HCT116 (cell line): Measurements from ENCODE around the gene SIX4. TPM values are rescaled to one million over a fixed set of nuclear protein-coding genes. Genes with fewer than 3 reads are reported as not detected.

Source experiments
- ATAC-seq: fragments of 200-7000 bp; cut with Tn5 transposase; 2 replicates; pipeline ENCODE4 v1.9.1; 2020; ENCODE audit warnings: mild to moderate bottlenecking, moderate library complexity
- BruUV-seq: library from RNA; stranded (reverse); fragments of 400-500 nt; replicated peaks from 2 replicates; lab custom pipeline; 2021; lab: Mats Ljungman, UMichigan
- CTCF ChIA-PET: fragments of 300-600 bp; sonication (Branson Sonifier 250); formaldehyde crosslinking; loops from one replicate; lab custom pipeline; 2021; ENCODE audit warnings: antibody characterized with exemption; lab: Charles Lee
- POLR2A ChIA-PET: fragments of 300-600, 350-600 bp; sonication (Branson Sonifier 250); formaldehyde crosslinking; loops from one replicate; lab custom pipeline; 2021; ENCODE audit warnings: antibody characterized with exemption; lab: Charles Lee
- RAD21 ChIA-PET, 2 experiments: fragments of 300-600 bp; sonication (Branson Sonifier 250); formaldehyde crosslinking; loops; one replicate each; lab custom pipeline; 2023; ENCODE audit warnings: low total read pairs in 2 of 2; ENCODE audit not compliant: uncharacterized antibody in 2 of 2, unreplicated experiment in 2 of 2, low non-redundant PET in 1 of 2; lab: Charles Lee
- DNase-seq: peaks from one replicate; pipeline ENCODE4 v3.0.0-alpha.2; 2010; ENCODE audit warnings: low read depth, low spot score
- H2AFZ ChIP-seq: fragments of 200-600 bp; shearing (Covaris generic), sonication (generic); 2 replicates; pipeline ENCODE4 v1.6.1; 2017; ENCODE audit warnings: low read depth, mixed run types, mixed read lengths, antibody characterized with exemption, low read length; ENCODE audit not compliant: poor library complexity, severe bottlenecking
- H3K27ac ChIP-seq: 2 replicates; pipeline ENCODE4 v1.5.1; 2012; ENCODE audit warnings: low read depth, low read length
- H3K27me3 ChIP-seq: fragments of 200-600 bp; sonication (generic); 2 replicates; pipeline ENCODE4 v1.6.1; 2016; ENCODE audit warnings: mixed run types, low read length, mixed read lengths; ENCODE audit not compliant: insufficient read depth
- H3K36me3 ChIP-seq, 2 experiments: fragments of 200-500 bp in 1 of 2; fragments of 200-600 bp in 1 of 2; sonication (Bioruptor generic) in 1 of 2; sonication (generic) in 1 of 2; 2 replicates each; pipeline versions ENCODE4 v1.5.1 to v1.6.1; 2014 to 2016; ENCODE audit warnings: low read length in 2 of 2, inconsistent platforms in 1 of 2, mixed read lengths in 1 of 2, mixed run types in 1 of 2; ENCODE audit not compliant: insufficient read depth in 2 of 2, control insufficient read depth in 1 of 2
- H3K4me1 ChIP-seq, 2 experiments: fragments of 200-600 bp in 1 of 2; sonication (generic) in 1 of 2; 2 replicates each; pipeline versions ENCODE4 v1.5.1 to v1.6.1; 2012 to 2017; ENCODE audit warnings: low read length in 2 of 2, inconsistent platforms in 1 of 2, mild to moderate bottlenecking in 1 of 2, mixed read lengths in 1 of 2, mixed run types in 1 of 2, moderate library complexity in 1 of 2; ENCODE audit not compliant: insufficient read depth in 2 of 2, control insufficient read depth in 1 of 2
- H3K4me2 ChIP-seq: fragments of 200-600 bp; sonication (generic); 2 replicates; pipeline ENCODE4 v1.6.1; 2017; ENCODE audit warnings: mixed run types, low read length, mixed read lengths
- H3K4me3 ChIP-seq, 2 experiments: fragments of 200-600 bp in 1 of 2; sonication (generic) in 1 of 2; replicated peaks in 1 of 2; 2 replicates each; pipeline ENCODE4 v1.5.1; 2011 to 2016; ENCODE audit warnings: low read length in 2 of 2, control low read depth in 1 of 2, low read depth in 1 of 2, mild to moderate bottlenecking in 1 of 2, mixed read lengths in 1 of 2, mixed run types in 1 of 2
- H3K79me2 ChIP-seq: fragments of 200-600 bp; sonication (generic); 2 replicates; pipeline ENCODE4 v1.6.1; 2017; ENCODE audit warnings: mild to moderate bottlenecking, mixed run types, low read length, moderate library complexity, mixed read lengths; ENCODE audit not compliant: insufficient read depth
- H3K9ac ChIP-seq: fragments of 200-600 bp; sonication (generic); 2 replicates; pipeline ENCODE4 v1.6.1; 2016; ENCODE audit warnings: low read length, mixed read lengths
- H3K9me2 ChIP-seq: fragments of 200-600 bp; sonication (generic), shearing (Covaris generic); 2 replicates; pipeline ENCODE4 v1.6.1; 2017; ENCODE audit warnings: mixed run types, mild to moderate bottlenecking, moderate library complexity; ENCODE audit not compliant: insufficient read depth
- H3K9me3 ChIP-seq, 2 experiments: fragments of 200-500 bp in 1 of 2; fragments of 200-600 bp in 1 of 2; sonication (Bioruptor generic) in 1 of 2; sonication (generic) in 1 of 2; 2 replicates each; pipeline ENCODE4 v1.6.1; 2014 to 2017; ENCODE audit warnings: low read length in 2 of 2, mixed read lengths in 2 of 2, inconsistent platforms in 1 of 2, low read depth in 1 of 2, mild to moderate bottlenecking in 1 of 2, mixed run types in 1 of 2, moderate library complexity in 1 of 2; ENCODE audit not compliant: control insufficient read depth in 1 of 2, insufficient read depth in 1 of 2
- H4K20me1 ChIP-seq: fragments of 200-600 bp; sonication (generic), shearing (Covaris generic); 2 replicates; pipeline ENCODE4 v1.6.1; 2017; ENCODE audit warnings: mixed run types, mild to moderate bottlenecking, moderate library complexity; ENCODE audit not compliant: insufficient read depth
- CBX3 ChIP-seq: IDR thresholded peaks from 2 replicates; pipeline ENCODE4 v1.6.1; 2012; ENCODE audit warnings: low read depth
- CEBPB ChIP-seq: IDR thresholded peaks from 2 replicates; pipeline ENCODE4 v1.6.1; 2012; ENCODE audit warnings: low read depth
- EGR1 ChIP-seq: IDR thresholded peaks from 2 replicates; pipeline ENCODE4 v1.6.1; 2012; ENCODE audit warnings: low read depth
- EZH2 ChIP-seq: fragments of 200-600 bp; sonication (generic); IDR thresholded peaks from 2 replicates; pipeline ENCODE4 v1.6.1; 2017; ENCODE audit warnings: antibody characterized with exemption, mixed run types
- EZH2phosphoT487 ChIP-seq: fragments of 200-600 bp; IDR thresholded peaks from 2 replicates; pipeline ENCODE4 v1.6.1; 2018; ENCODE audit warnings: antibody characterized with exemption, borderline replicate concordance
- FOSL1 ChIP-seq: IDR thresholded peaks from 2 replicates; pipeline ENCODE4 v1.6.1; 2012; ENCODE audit warnings: low read depth
- JUND ChIP-seq: IDR thresholded peaks from 2 replicates; pipeline ENCODE4 v1.6.1; 2012
- REST ChIP-seq: IDR thresholded peaks from 2 replicates; pipeline ENCODE4 v1.6.1; 2012; ENCODE audit warnings: low read depth
- SIN3A ChIP-seq: IDR thresholded peaks from 2 replicates; pipeline ENCODE4 v1.6.1; 2012; ENCODE audit warnings: low read depth
- SP1 ChIP-seq: IDR thresholded peaks from 2 replicates; pipeline ENCODE4 v1.6.1; 2012; ENCODE audit warnings: low read depth
- SRF ChIP-seq: IDR thresholded peaks from 2 replicates; pipeline ENCODE4 v1.6.1; 2012; ENCODE audit warnings: low read depth
- intact Hi-C: fragments of 100-400 bp; cut with micrococcal nuclease; formaldehyde crosslinking; loops from 2 replicates; pipeline ENCODE4 v1.10.0; 2022
- total RNA-seq: library from RNA; stranded (reverse); gene quantifications from one replicate; pipeline ENCODE4 v1.2.1, GENCODE V29; 2021; ENCODE audit not compliant: unreplicated experiment
- TF ChIP-seq, protein P1 (sequence below): IDR thresholded peaks from 2 replicates; pipeline ENCODE4 v1.6.1; 2012

The SIX4 gene
- total RNA-seq, 1 experiment from 2014 or later, result 24.5 TPM

DNA sequence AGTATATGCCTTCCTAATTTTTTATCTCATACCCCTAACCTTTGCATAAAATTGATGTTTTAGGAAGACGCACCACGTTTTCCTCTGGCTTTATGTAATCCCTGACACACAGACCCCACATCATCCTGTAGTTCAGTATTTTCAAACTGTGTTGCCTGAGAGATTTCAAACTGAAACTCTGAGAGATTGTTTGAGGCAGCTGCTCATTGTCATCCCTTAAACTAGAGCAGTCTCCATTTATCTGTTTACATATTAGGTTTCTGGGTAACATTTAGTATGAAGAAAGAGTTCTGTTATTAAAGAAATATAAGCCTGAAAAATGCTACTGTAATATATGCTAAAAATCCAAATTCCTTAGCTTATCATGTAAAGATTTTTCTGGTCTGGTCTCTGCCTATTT lies 34.7 kb upstream of the SIX4 start:
- Histone ChIP-seq H3K79me2 (peaks cover 57% of the 10 kb centered on the region), H3K27ac (no peak overlapping the region), H3K36me3 (no peaks in the 10 kb centered on the region), H3K4me1 (peaks cover 26 to 46% of the 10 kb centered on the region in 2 experiments), H3K4me3 (no peak overlapping the region), H4K20me1 (peaks cover 4% of the 10 kb centered on the region; the same call in 1 of the 2 replicates), H3K4me2 (no peak overlapping the region), H3K9ac (no peak overlapping the region), H3K27me3 (no peaks in the 10 kb centered on the region), H3K9me2 (no peaks in the 10 kb centered on the region), H3K9me3 (no peaks in the 10 kb centered on the region), H2AFZ (no peak overlapping the region)
- CTCF ChIA-PET, result no interaction called here
- no TSS peak for BruUV-seq
- RAD21 ChIA-PET, result no interaction called here
- POLR2A ChIA-PET, result no interaction called here
- DNase-seq (no peak), ATAC-seq (no peak)
- TF ChIP-seq EZH2, result no peak
- no peak for TF ChIP-seq EZH2phosphoT487
- TF ChIP-seq SIN3A, result no peak
- no peak for TF ChIP-seq SP1
- no peak for TF ChIP-seq SRF
- no peak for TF ChIP-seq REST
- intact Hi-C loops, result no loop called here

GRCh38 chr14:60757567-60758002 lies 33.4 kb upstream of the SIX4 start:
- ATAC-seq (0 out of 2 replicates have a peak, but pooled peaks have one; percentile 22), DNase-seq (no peak)
- Histone ChIP-seq H2AFZ (no peak overlapping the region), H3K4me1 (peaks cover 26 to 46% of the 10 kb centered on the region in 2 experiments), H3K27me3 (no peaks in the 10 kb centered on the region), H3K36me3 (no peaks in the 10 kb centered on the region), H3K9me3 (no peaks in the 10 kb centered on the region), H3K4me3 (no peak overlapping the region), H3K79me2 (peaks cover 58% of the 10 kb centered on the region), H3K4me2 (peak overlapping the region; percentile 24), H3K9me2 (no peaks in the 10 kb centered on the region), H4K20me1 (peaks cover 4% of the 10 kb centered on the region; the same call in 1 of the 2 replicates), H3K27ac (no peak overlapping the region), H3K9ac (no peak overlapping the region)
- no TSS peak for BruUV-seq
- intact Hi-C loops, result no loop called here
- ChIA-PET RAD21 (no interaction called here), POLR2A (no interaction called here), CTCF (no interaction called here)
- TF ChIP-seq CEBPB (peak; percentile 79), EGR1 (0 out of 2 replicates have a peak, but pooled peaks have one; percentile 3), SRF (no peak), SP1 (peak; percentile 70), FOSL1 (peak; percentile 82), JUND (peak; percentile 49; the same call in 1 of the 2 replicates), CBX3 (peak; percentile 50; the same call in 1 of the 2 replicates)
- TF ChIP-seq, protein P1, sequence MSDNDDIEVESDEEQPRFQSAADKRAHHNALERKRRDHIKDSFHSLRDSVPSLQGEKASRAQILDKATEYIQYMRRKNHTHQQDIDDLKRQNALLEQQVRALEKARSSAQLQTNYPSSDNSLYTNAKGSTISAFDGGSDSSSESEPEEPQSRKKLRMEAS, result no peak
